Hematopoietic multipotent progenitor cell (in vitro differentiated cells): ENCODE data around the gene DXO. TPM values are rescaled to one million over a fixed set of nuclear protein-coding genes. Genes with fewer than 3 reads are reported as not detected.
"Not testable (repeated sequence)": the region's sequence is repeated elsewhere in the genome, so short reads cannot be mapped to it uniquely, and the experiment has no call there.

Source experiments
- DNase-seq, 3 donors: peaks; one replicate each; pipeline ENCODE4 v3.0.0-alpha.2; 2011 to 2015; ENCODE audit warnings: low read depth in 2 of 3, low spot score in 2 of 3
- small RNA-seq: library from RNA; depleted of rRNA; stranded (forward); fragments of <200 nt; gene quantifications from one replicate; pipeline ENCODE3, GENCODE V24; 2012
- total RNA-seq: library from RNA; depleted of rRNA; stranded (reverse); fragments of >200 nt; gene quantifications from one replicate; pipeline ENCODE4 v1.2.3, GENCODE V29; 2012

DXO gene
- total RNA-seq, 1 donor = 36.4 TPM

GRCh38 chr6:31932137-31932536, 39.8 kb downstream of the DXO start:
- not testable (repeated sequence) for DNase-seq

- DNase-seq = no peak
These were observed 41.0 kb downstream of the DXO start for GRCh38 chr6:31930962-31931361.

- DNase-seq = no peak
These were observed 43.3 kb downstream of the DXO start for GRCh38 chr6:31928672-31928939.

DNA sequence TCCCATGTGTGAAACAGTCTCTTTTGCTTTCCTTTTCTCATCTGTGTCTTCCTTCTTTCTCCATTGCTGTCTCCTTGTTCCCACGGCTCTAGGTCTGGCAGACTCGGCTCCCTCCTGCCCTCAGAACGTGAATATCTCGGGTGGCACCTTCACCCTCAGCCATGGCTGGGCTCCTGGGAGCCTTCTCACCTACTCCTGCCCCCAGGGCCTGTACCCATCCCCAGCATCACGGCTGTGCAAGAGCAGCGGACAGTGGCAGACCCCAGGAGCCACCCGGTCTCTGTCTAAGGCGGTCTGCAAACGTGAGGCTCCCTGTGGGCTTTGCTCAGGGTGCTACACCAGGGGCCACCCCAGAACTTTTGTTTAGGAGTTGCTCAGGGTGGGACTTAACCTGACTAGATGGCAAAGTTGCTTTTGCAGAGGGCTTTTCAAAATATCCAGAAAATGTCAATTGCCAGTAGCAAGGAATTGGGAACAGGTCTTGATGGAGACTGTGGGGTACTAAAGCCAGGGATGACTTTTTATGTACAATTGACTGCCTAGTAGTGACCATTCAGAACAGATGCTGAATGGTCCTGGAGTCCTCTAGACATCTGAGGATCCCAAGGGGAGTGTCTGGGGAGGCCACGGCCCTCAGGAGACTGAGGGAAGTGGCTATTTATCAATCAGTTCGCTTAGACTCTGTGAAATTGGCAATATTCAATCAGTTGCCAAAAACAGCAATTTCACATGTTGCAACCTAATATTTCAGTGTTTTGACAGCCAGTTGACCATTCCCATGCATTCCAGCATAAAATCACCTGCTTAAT, 43.9 kb downstream of the DXO start:
- DNase-seq = no peak

GRCh38 chr6:31927242-31927862, 44.6 kb downstream of the DXO start, which contains the start of gene C2:
TSS of gene C2 (plus strand) at chr6:31927717. CDS start at chr6:31927753, 36 bp downstream.
- DNase-seq = no peak

- peak in 2 of 3 donors; percentile 47 to 64 for DNase-seq
These were observed 49.0 kb downstream of the DXO start for GRCh38 chr6:31922942-31923341.

DNA sequence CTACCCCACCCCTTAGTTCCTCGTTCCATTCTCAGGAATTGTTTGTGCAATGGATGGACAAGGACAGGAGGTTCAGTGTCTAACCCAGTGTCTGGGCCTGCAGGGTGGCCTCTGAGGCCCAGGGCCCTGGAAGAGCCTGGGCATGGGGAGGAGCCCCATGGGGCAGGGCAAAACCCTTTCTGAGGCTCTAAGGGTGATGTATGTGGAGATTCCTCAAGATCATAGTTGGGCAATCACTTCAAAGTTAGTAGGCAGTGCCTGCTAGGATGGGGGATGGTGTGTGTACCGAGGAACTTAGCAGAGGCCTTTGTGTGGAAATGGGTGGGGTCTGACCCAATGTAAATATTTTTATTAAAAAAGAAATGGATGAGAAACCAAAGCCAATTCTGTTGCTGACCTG, 51.1 kb downstream of the DXO start:
- DNase-seq = no peak

Small RNAs within 50 kb of the gene (small RNA-seq; reads per million reads assigned to genes)
- not detected for gene AL645922.1

Other genes with a start within 250 kb of the DXO start
- 7.8 TPM for gene MPIG6B, start 248.8 kb downstream of the DXO start, total RNA-seq
- gene DDAH2, start 242.8 kb downstream of the DXO start, total RNA-seq = 223 TPM
- 794 TPM for gene CLIC1, start 235.6 kb downstream of the DXO start, total RNA-seq
- gene MSH5, start 232.1 kb downstream of the DXO start, total RNA-seq = 32.3 TPM
- gene SAPCD1, start 209.5 kb downstream of the DXO start, total RNA-seq = 0.27 TPM
- 2.4 TPM for gene VWA7, start 194.8 kb downstream of the DXO start, total RNA-seq
- 52.0 TPM for gene VARS1, start 176.4 kb downstream of the DXO start, total RNA-seq
- 70.6 TPM for gene LSM2, start 165.2 kb downstream of the DXO start, total RNA-seq
- gene HSPA1L, start 156.9 kb downstream of the DXO start, total RNA-seq = 1.9 TPM
- gene HSPA1A, start 156.6 kb downstream of the DXO start, total RNA-seq = 358 TPM
- gene HSPA1B, start 144.4 kb downstream of the DXO start, total RNA-seq = 303 TPM
- 51.7 TPM for gene NEU1, start 109.3 kb downstream of the DXO start, total RNA-seq
- 0.81 TPM for gene SLC44A4, start 93.1 kb downstream of the DXO start, total RNA-seq
- gene EHMT2, start 74.4 kb downstream of the DXO start, total RNA-seq = 128 TPM
- 8.9 TPM for gene ZBTB12, start 70.1 kb downstream of the DXO start, total RNA-seq
- gene C2, start 44.4 kb downstream of the DXO start, total RNA-seq = 0.54 TPM
- gene CFB, start 26.0 kb downstream of the DXO start, total RNA-seq = 0.54 TPM
- 44.7 TPM for gene NELFE, start 13.2 kb downstream of the DXO start, total RNA-seq
- 62.7 TPM for gene SKIC2, start 13.0 kb downstream of the DXO start, total RNA-seq
- gene C4A, start 9.9 kb upstream of the DXO start, total RNA-seq = 5.9 TPM
- gene C4B, start 42.7 kb upstream of the DXO start, total RNA-seq = 4.6 TPM
- gene CYP21A2, start 66.3 kb upstream of the DXO start, total RNA-seq = 0.27 TPM
- gene TNXB, start 137.2 kb upstream of the DXO start, total RNA-seq = 1.1 TPM
- 49.8 TPM for gene ATF6B, start 156.1 kb upstream of the DXO start, total RNA-seq
- 4.0 TPM for gene FKBPL, start 158.2 kb upstream of the DXO start, total RNA-seq
- gene PRRT1, start 179.8 kb upstream of the DXO start, total RNA-seq = 0.27 TPM
- gene PPT2, start 182.0 kb upstream of the DXO start, total RNA-seq = 30.2 TPM
- 5.1 TPM for gene EGFL8, start 192.5 kb upstream of the DXO start, total RNA-seq
- gene AGPAT1, start 203.9 kb upstream of the DXO start, total RNA-seq = 41.7 TPM
- 29.1 TPM for gene RNF5, start 206.3 kb upstream of the DXO start, total RNA-seq
- gene AGER, start 212.1 kb upstream of the DXO start, total RNA-seq = 0.81 TPM
- gene PBX2, start 218.1 kb upstream of the DXO start, total RNA-seq = 75.9 TPM
- 58.7 TPM for gene GPSM3, start 220.5 kb upstream of the DXO start, total RNA-seq